IPS-18c (cell line): ENCODE data around the gene KTI12.
A peak's percentile ranks its signal among the peaks of the same experiment; 100 is the strongest.
"Not testable (repeated sequence)": the region's sequence is repeated elsewhere in the genome, so short reads cannot be mapped to it uniquely, and the experiment has no call there.

Experiments used
- H3K4me3 ChIP-seq: 2 replicates; pipeline ENCODE4 v1.7.0; 2013; ENCODE audit warnings: low read depth, mild to moderate bottlenecking, low read length, moderate library complexity; ENCODE audit not compliant: insufficient read depth
- H3K9me3 ChIP-seq: one replicate; pipeline ENCODE4 v1.6.1; 2013; ENCODE audit warnings: mild to moderate bottlenecking, low read length, moderate library complexity; ENCODE audit not compliant: control insufficient read depth, insufficient read depth

Gene KTI12

GRCh38 chr1:52005548-52005947 lies 28.1 kb downstream of the KTI12 start:
- H3K9me3 ChIP-seq, H3K4me3 ChIP-seq: not testable (repeated sequence)

GRCh38 chr1:52003877-52004276 lies 29.7 kb downstream of the KTI12 start:
- Histone ChIP-seq H3K9me3 (no peaks in the 10 kb centered on the region), H3K4me3 (no peak overlapping the region)

DNA sequence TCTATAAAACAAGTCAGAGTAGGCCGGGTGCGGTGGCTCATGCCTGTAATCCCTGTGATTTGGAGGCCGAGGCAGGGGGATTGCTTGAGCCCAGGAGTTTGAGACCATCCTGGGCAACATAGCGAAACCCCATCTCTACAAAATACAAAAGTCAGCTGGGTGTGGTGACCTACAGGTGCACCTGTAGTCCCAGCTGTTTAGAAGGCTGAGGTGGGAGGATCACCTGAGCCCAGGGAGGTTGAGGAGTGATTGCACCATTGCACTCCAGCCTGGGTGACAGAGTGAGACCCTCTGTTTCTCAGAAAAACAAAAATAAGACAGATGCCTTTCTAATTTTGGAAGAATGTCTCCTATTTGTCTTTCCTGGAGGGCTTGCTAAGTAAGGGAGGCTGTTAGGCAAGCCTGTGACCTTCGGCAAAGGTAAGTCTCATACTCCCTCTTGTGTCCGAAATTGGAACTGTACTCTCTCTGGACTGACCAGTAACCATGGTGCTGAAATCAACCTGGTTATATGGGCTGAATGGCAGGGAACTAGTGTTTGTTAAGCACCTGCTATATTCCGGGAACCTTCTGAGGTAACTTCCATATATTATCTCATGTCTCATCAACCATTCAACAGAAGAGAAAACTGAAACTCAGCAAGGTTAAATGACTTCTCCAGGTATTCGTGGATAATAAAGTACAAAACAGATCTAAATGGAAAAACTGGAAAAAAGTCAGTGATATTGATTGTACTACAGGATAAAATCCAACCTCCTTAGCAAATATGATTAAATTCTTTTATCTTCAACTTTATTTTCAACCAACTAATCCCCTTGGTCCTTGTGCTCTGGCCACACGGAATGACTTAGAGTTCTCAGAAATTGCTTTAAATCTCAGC lies 31.3 kb downstream of the KTI12 start:
- H3K9me3 ChIP-seq, result no peaks in the 10 kb centered on the region
- H3K4me3 ChIP-seq, result no peak overlapping the region

- Histone ChIP-seq H3K4me3 (no peak overlapping the region), H3K9me3 (no peaks in the 10 kb centered on the region)
Observed at GRCh38 chr1:51998701-51999100, 34.9 kb downstream of the KTI12 start.

DNA sequence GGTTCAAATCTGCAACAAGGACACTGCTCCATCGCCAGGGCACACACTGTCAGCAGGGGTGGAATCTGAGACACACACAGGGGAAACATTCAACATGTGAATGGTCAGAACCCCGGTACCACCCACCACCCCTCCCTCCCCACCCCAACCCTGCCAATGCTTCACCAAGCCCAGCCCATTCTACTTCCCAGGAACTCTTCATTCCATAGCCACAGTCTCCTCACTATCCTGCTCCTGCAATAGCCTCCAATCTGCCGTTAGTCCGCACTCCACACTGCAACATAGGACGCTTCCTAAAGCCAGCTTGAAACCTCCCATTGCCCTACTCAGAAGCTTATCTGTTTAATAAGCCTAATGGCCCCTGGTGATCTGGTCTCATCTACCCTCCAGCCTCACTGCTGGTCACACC lies 35.6 kb downstream of the KTI12 start:
- Histone ChIP-seq H3K9me3 (no peaks in the 10 kb centered on the region), H3K4me3 (no peak overlapping the region)

GRCh38 chr1:51990478-51990965 lies 43.1 kb downstream of the KTI12 start, which contains the start of gene RAB3B:
RAB3B (minus strand) TSS chr1:51990700; CDS start chr1:51977117, 13,583 bp downstream.
- Histone ChIP-seq H3K9me3 (no peaks in the 10 kb centered on the region), H3K4me3 (peak within 1 kb of the TSS; percentile 86)

DNA sequence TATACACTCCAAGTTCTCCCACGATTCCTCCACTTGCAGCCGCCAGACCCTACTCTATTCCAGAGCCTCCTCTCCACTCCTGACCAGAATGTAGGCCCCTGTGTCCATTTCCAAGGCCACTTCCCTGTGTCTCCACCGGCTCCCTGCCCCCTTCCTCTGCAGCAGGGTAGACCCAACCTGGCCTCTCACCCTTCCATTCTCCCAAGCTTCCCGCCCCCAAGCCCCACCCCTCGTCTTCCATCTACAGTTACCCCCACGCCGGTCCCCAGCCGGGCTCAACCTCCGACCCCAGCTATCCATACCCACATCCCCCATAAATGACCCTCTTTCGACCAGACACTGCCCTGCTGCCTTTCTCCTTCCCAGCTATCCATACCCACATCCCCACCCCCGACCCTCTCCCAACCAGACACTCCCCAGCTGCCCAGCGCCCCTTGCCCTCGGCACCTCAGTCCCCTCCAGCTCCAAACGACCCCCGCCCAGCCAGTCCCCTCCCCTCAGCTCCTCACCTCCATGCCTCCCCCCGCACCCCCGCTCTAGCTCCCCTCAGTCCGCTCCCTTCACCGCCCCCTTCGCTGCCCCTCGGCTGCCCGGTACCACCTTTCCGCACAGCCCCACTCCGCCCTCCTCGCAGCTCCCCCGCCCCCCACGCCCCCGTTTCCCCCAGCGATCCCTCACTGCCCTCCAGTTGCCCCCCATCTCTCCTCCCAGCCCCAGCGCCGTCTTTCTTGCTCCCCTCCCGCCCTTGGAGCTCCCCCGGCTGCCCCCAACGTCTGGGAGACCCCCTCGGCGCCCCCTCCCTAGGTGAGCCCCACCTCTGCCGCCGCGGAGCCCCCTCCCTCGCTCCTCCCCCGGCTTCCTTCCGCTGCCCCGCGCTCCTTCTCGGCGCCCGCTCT lies 43.8 kb downstream of the KTI12 start:
- Histone ChIP-seq H3K4me3 (peak overlapping the region; percentile 86), H3K9me3 (no peaks in the 10 kb centered on the region)

GRCh38 chr1:51988254-51988653 lies 45.4 kb downstream of the KTI12 start:
- H3K4me3 ChIP-seq, result no peak overlapping the region; the same call in 1 of the 2 replicates
- no peaks in the 10 kb centered on the region for H3K9me3 ChIP-seq

- Histone ChIP-seq H3K9me3 (no peaks in the 10 kb centered on the region), H3K4me3 (no peak overlapping the region)
Observed at GRCh38 chr1:51986718-51987117, 46.9 kb downstream of the KTI12 start.

DNA sequence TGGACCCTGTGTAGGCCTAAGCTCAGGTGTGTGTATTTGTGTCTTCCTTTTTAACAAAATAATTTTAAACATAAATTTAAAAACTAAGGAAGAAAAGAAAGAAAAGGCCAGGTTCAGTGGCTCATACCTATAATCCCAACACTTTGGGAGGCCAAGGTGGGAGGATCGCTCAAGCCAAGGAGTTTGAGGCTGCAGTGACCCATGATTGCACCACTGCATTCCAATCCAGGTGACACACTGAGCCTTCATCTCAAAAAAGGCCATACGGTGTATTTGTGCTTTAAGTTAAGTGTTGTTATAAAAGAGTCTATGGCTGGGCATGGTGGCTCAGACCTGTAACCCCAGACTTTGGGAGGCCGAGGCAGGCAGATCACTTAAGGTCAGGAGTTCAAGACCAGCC lies 51.4 kb downstream of the KTI12 start:
- Histone ChIP-seq H3K4me3 (no peak overlapping the region), H3K9me3 (no peaks in the 10 kb centered on the region)
